Hepatocyte (in vitro differentiated cells): ENCODE results near the gene PLOD2. TPM values are rescaled to one million over a fixed set of nuclear protein-coding genes. Genes with fewer than 3 reads are reported as not detected.

Experiments used
- DNase-seq: peaks from one replicate; pipeline ENCODE4 v3.0.0-alpha.2; 2016; ENCODE audit warnings: low spot score
- H2AFZ ChIP-seq: fragments of 200-600 bp; sonication (generic); 2 replicates; pipeline ENCODE4 v1.6.0; 2016; ENCODE audit warnings: antibody characterized with exemption, mild to moderate bottlenecking
- H3K27ac ChIP-seq: fragments of 200-600 bp; sonication (generic); 2 replicates; pipeline ENCODE4 v1.5.1; 2016; ENCODE audit warnings: mild to moderate bottlenecking
- H3K27me3 ChIP-seq: fragments of 200-600 bp; sonication (generic); 2 replicates; pipeline ENCODE4 v1.6.1; 2016
- H3K36me3 ChIP-seq: fragments of 200-600 bp; sonication (generic); replicated peaks from 2 replicates; pipeline ENCODE4 v1.5.1; 2016; ENCODE audit warnings: low read depth; ENCODE audit not compliant: insufficient read depth
- H3K4me1 ChIP-seq: fragments of 200-600 bp; sonication (generic); 2 replicates; pipeline ENCODE4 v1.5.1; 2016; ENCODE audit warnings: mild to moderate bottlenecking, moderate library complexity; ENCODE audit not compliant: insufficient read depth
- H3K4me2 ChIP-seq: fragments of 200-600 bp; sonication (generic); 2 replicates; pipeline ENCODE4 v1.6.0; 2016
- H3K4me3 ChIP-seq: fragments of 200-600 bp; sonication (generic); 2 replicates; pipeline ENCODE4 v1.5.1; 2016; ENCODE audit warnings: mild to moderate bottlenecking
- H3K79me2 ChIP-seq: fragments of 200-600 bp; sonication (generic); 2 replicates; pipeline ENCODE4 v1.6.0; 2017; ENCODE audit warnings: mild to moderate bottlenecking
- H3K9me2 ChIP-seq: fragments of 200-600 bp; sonication (generic); replicated peaks from 2 replicates; pipeline ENCODE4 v1.6.0; 2017; ENCODE audit warnings: mild to moderate bottlenecking; ENCODE audit not compliant: insufficient read depth
- H3K9me3 ChIP-seq: fragments of 200-600 bp; sonication (generic); 2 replicates; pipeline ENCODE4 v1.5.1; 2016; ENCODE audit warnings: low read depth, mild to moderate bottlenecking
- H4K20me1 ChIP-seq: fragments of 200-600 bp; sonication (generic); 2 replicates; pipeline ENCODE4 v1.6.0; 2016; ENCODE audit warnings: mild to moderate bottlenecking; ENCODE audit not compliant: insufficient read depth, poor library complexity, severe bottlenecking
- EZH2 ChIP-seq: fragments of 200-600 bp; sonication (generic); IDR thresholded peaks from 2 replicates; pipeline ENCODE4 v1.6.1; 2016; ENCODE audit warnings: antibody characterized with exemption, mild to moderate bottlenecking, borderline replicate concordance
- EZH2phosphoT487 ChIP-seq: fragments of 200-600 bp; sonication (generic); IDR thresholded peaks from one replicate; pipeline ENCODE4 v1.6.1; 2018; ENCODE audit warnings: antibody characterized with exemption, mild to moderate bottlenecking, low read depth, moderate library complexity; ENCODE audit not compliant: unreplicated experiment, severe bottlenecking
- WGBS: methylation state at CpG from one replicate; pipeline ENCODE4 v1.1.6; 2016; ENCODE audit warnings: low lambda C conversion rate; ENCODE audit errors: missing lambda C conversion rate; 5-methylcytosine and 5-hydroxymethylcytosine counted together
- polyA plus RNA-seq: library from polyadenylated mRNA; unstranded; fragments of >200 nt; fragmentation: Nextera tagmentation; extraction: Ambion mirVana; gene quantifications from 2 replicates; pipeline ENCODE4 v1.2.1, GENCODE V29; 2016
- total RNA-seq: library from RNA; depleted of rRNA; stranded (reverse); fragments of >200 nt; gene quantifications from 2 replicates; pipeline ENCODE4 v1.2.3, GENCODE V29; 2014
- TF ChIP-seq, protein P1 (sequence below): fragments of 200-600 bp; sonication (generic); IDR thresholded peaks from 2 replicates; pipeline ENCODE4 v1.5.1; 2016; ENCODE audit warnings: antibody characterized with exemption, mild to moderate bottlenecking; ENCODE audit not compliant: poor library complexity

The PLOD2 gene
- total and polyA plus RNA-seq, 2 experiments from 2014 or later: 97.3 to 148 TPM

- no peaks in the 10 kb centered on the region for H4K20me1 ChIP-seq
- no peaks in the 10 kb centered on the region for H3K4me1 ChIP-seq
- H3K4me2 ChIP-seq: no peak overlapping the region
- H3K9me2 ChIP-seq: no peaks in the 10 kb centered on the region
- DNase-seq: no peak
- no peaks in the 10 kb centered on the region for H3K79me2 ChIP-seq
- H3K9me3 ChIP-seq: no peaks in the 10 kb centered on the region
- H2AFZ ChIP-seq: no peak overlapping the region
- no peak overlapping the region for H3K27ac ChIP-seq
- H3K36me3 ChIP-seq: peaks cover 3% of the 10 kb centered on the region
- H3K4me3 ChIP-seq: no peak overlapping the region
- H3K27me3 ChIP-seq: no peaks in the 10 kb centered on the region
- WGBS: 68% methylated on average over 4 of the region's 4 CpGs
- TF ChIP-seq EZH2phosphoT487: no peak
- no peak for TF ChIP-seq EZH2
- TF ChIP-seq, protein P1, sequence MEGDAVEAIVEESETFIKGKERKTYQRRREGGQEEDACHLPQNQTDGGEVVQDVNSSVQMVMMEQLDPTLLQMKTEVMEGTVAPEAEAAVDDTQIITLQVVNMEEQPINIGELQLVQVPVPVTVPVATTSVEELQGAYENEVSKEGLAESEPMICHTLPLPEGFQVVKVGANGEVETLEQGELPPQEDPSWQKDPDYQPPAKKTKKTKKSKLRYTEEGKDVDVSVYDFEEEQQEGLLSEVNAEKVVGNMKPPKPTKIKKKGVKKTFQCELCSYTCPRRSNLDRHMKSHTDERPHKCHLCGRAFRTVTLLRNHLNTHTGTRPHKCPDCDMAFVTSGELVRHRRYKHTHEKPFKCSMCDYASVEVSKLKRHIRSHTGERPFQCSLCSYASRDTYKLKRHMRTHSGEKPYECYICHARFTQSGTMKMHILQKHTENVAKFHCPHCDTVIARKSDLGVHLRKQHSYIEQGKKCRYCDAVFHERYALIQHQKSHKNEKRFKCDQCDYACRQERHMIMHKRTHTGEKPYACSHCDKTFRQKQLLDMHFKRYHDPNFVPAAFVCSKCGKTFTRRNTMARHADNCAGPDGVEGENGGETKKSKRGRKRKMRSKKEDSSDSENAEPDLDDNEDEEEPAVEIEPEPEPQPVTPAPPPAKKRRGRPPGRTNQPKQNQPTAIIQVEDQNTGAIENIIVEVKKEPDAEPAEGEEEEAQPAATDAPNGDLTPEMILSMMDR: no peak
These were observed 34.6 kb upstream of the PLOD2 start for GRCh38 chr3:146195605-146196004.

GRCh38 chr3:146195030-146195429, 34.0 kb upstream of the PLOD2 start:
- no peak overlapping the region for H3K27ac ChIP-seq

DNA sequence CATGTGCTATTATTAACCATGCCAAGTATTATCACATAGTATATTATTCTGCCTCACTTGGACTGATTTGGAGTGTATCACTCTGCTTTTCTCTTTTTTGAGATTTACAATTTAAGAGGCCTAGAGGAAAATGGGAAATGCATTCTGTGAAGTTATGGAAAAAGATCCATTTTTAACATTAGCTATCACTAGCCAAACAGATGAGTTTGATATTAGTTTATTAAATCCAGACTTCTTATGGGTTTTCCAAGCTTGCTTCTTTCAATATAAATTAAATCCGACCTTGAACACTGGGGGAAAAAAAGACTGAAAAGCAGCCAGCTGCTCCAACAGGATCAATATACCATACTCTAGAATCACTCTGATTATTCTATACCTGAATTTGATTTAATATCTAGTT, 30.1 kb upstream of the PLOD2 start:
- no peak for TF ChIP-seq EZH2
- TF ChIP-seq EZH2phosphoT487: no peak
- TF ChIP-seq, protein P1: no peak
- no peaks in the 10 kb centered on the region for H3K4me1 ChIP-seq
- DNase-seq: no peak
- no peaks in the 10 kb centered on the region for H3K9me2 ChIP-seq
- H3K4me3 ChIP-seq: no peak overlapping the region
- H2AFZ ChIP-seq: no peak overlapping the region
- no peaks in the 10 kb centered on the region for H3K27me3 ChIP-seq
- H3K9me3 ChIP-seq: no peaks in the 10 kb centered on the region
- H3K79me2 ChIP-seq: no peaks in the 10 kb centered on the region
- H3K36me3 ChIP-seq: no peaks in the 10 kb centered on the region
- no peak overlapping the region for H3K27ac ChIP-seq
- no peaks in the 10 kb centered on the region for H4K20me1 ChIP-seq
- WGBS: 92% methylated on average over 1 of the region's 1 CpG
- H3K4me2 ChIP-seq: no peak overlapping the region

More at GRCh38 chr3:146195030-146195429, 34.0 kb upstream of the PLOD2 start:
- no peak overlapping the region for H2AFZ ChIP-seq
- 65% methylated on average over 3 of the region's 3 CpGs for WGBS
- DNase-seq: no peak
- no peaks in the 10 kb centered on the region for H3K9me2 ChIP-seq
- H3K4me1 ChIP-seq: no peaks in the 10 kb centered on the region
- TF ChIP-seq EZH2phosphoT487 (no peak), EZH2 (no peak)
- TF ChIP-seq, protein P1: no peak
- no peaks in the 10 kb centered on the region for H3K9me3 ChIP-seq
- no peaks in the 10 kb centered on the region for H3K27me3 ChIP-seq
- peaks cover 3% of the 10 kb centered on the region for H3K36me3 ChIP-seq
- H3K79me2 ChIP-seq: no peaks in the 10 kb centered on the region
- H3K4me2 ChIP-seq: no peak overlapping the region
- H3K4me3 ChIP-seq: no peak overlapping the region
- H4K20me1 ChIP-seq: no peaks in the 10 kb centered on the region
